Ovary (tissue), 3 donors: ENCODE data around the gene COL6A1.

ENCODE experiments used
- EP300 ChIP-seq: sonication (generic); formaldehyde crosslinking; IDR thresholded peaks from one replicate; pipeline ENCODE4 v1.6.1; 2017; ENCODE audit warnings: antibody characterized with exemption
- TF ChIP-seq, protein P1 (sequence below), 3 donors: fragments of 450-650 bp in 2 of 3; fragments of 200-600 bp in 1 of 3; IDR thresholded peaks; one replicate each; pipeline versions ENCODE4 v1.5.1 to v1.8.0; 2016 to 2022; ENCODE audit warnings: antibody characterized with exemption in 3 of 3, mild to moderate bottlenecking in 1 of 3
- donor health status: DM: no; HTN: no; CAD: no.

GRCh38 chr21:46024141-46024540 lies 42.6 kb downstream of the COL6A1 start:
- TF ChIP-seq, protein P1, sequence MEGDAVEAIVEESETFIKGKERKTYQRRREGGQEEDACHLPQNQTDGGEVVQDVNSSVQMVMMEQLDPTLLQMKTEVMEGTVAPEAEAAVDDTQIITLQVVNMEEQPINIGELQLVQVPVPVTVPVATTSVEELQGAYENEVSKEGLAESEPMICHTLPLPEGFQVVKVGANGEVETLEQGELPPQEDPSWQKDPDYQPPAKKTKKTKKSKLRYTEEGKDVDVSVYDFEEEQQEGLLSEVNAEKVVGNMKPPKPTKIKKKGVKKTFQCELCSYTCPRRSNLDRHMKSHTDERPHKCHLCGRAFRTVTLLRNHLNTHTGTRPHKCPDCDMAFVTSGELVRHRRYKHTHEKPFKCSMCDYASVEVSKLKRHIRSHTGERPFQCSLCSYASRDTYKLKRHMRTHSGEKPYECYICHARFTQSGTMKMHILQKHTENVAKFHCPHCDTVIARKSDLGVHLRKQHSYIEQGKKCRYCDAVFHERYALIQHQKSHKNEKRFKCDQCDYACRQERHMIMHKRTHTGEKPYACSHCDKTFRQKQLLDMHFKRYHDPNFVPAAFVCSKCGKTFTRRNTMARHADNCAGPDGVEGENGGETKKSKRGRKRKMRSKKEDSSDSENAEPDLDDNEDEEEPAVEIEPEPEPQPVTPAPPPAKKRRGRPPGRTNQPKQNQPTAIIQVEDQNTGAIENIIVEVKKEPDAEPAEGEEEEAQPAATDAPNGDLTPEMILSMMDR (IDR thresholded peaks at IDR 0.05) = no peak
- no peak for TF ChIP-seq EP300
